Vagina (tissue), 2 donors: ENCODE results near the gene SLC18B1.

Source experiments
- CTCF ChIP-seq, 3 experiments: fragments of 450-650 bp in 2 of 3; fragments of 200-600 bp in 1 of 3; sonication (generic) in 1 of 3; IDR thresholded peaks; one replicate each; pipeline ENCODE4 v1.5.1; 2017 to 2019; ENCODE audit warnings: antibody characterized with exemption in 3 of 3, mild to moderate bottlenecking in 2 of 3, moderate library complexity in 2 of 3
- POLR2A ChIP-seq, 2 donors: fragments of 450-650 bp; IDR thresholded peaks; one replicate each; pipeline ENCODE4 v1.6.1; 2017; ENCODE audit warnings: antibody characterized with exemption in 2 of 2, mild to moderate bottlenecking in 2 of 2, moderate library complexity in 2 of 2
- POLR2AphosphoS5 ChIP-seq, 2 donors: sonication (generic); formaldehyde crosslinking; IDR thresholded peaks; one replicate each; pipeline ENCODE4 v1.9.0; 2017; ENCODE audit warnings: antibody characterized with exemption in 2 of 2, mild to moderate bottlenecking in 2 of 2, low read depth in 1 of 2; ENCODE audit not compliant: insufficient read depth in 1 of 2

GRCh38 chr6:132742495-132742894 is 55.9 kb downstream of the SLC18B1 start:
- TF ChIP-seq POLR2A (IDR thresholded peaks at IDR 0.05) (no peak), CTCF (IDR thresholded peaks at IDR 0.05) (no peak), POLR2AphosphoS5 (IDR thresholded peaks at IDR 0.05; ENCODE audit: insufficient read depth in 1 of 2, low read depth in 1 of 2) (no peak)
